PFSK-1 (cell line): ENCODE results near the gene CALHM1.

Experiments
- FOXP2 ChIP-seq: optimal IDR thresholded peaks from 2 replicates; pipeline ENCODE3; 2011; ENCODE audit warnings: borderline replicate concordance, control low read depth, inconsistent platforms; ENCODE audit not compliant: insufficient read depth; ENCODE audit errors: extremely low read length, extremely low read depth
- POLR2AphosphoS5 ChIP-seq: IDR thresholded peaks from 2 replicates; pipeline ENCODE4 v1.6.1; 2012; ENCODE audit warnings: low read depth, mild to moderate bottlenecking, control low read depth, low read length, moderate library complexity
- SIN3A ChIP-seq: IDR thresholded peaks from 2 replicates; pipeline ENCODE4 v1.6.1; 2012; ENCODE audit warnings: mild to moderate bottlenecking, low read length, moderate library complexity, borderline replicate concordance; ENCODE audit not compliant: insufficient read depth
- TAF1 ChIP-seq: IDR thresholded peaks from 2 replicates; pipeline ENCODE4 v1.6.1; 2012; ENCODE audit warnings: low read length, control low read depth, borderline replicate concordance; ENCODE audit not compliant: insufficient read depth
- TF ChIP-seq, protein P1 (sequence below), 2 experiments: IDR thresholded peaks; 2 replicates each; pipeline versions ENCODE4 v1.6.1 to v1.8.0; 2011 to 2012; ENCODE audit warnings: low read depth in 2 of 2, low read length in 2 of 2, control low read depth in 1 of 2, inconsistent platforms in 1 of 2, mild to moderate bottlenecking in 1 of 2, moderate library complexity in 1 of 2; ENCODE audit not compliant: insufficient read depth in 1 of 2

CALHM1 gene

DNA sequence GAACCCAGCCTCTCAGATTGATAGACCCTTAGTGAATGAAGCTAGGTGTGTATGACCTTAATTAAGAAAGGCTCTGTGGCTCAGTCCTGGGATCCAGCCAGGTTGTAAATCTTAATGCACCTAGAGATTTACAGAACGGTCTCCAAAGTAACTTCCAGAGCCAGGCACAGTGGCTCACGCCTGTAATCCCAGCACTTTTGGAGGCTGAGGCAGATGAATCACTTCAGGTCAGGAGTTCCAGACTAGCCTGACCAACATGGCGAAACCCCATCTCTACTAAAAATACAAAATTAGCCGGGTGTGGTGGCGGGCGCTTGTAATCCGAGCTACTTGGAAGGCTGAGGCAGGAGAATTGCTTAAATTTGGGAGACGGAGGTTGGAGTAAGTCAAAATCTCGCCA is 30.8 kb downstream of the CALHM1 start:
- TF ChIP-seq POLR2AphosphoS5: no peak
- TF ChIP-seq, protein P1, sequence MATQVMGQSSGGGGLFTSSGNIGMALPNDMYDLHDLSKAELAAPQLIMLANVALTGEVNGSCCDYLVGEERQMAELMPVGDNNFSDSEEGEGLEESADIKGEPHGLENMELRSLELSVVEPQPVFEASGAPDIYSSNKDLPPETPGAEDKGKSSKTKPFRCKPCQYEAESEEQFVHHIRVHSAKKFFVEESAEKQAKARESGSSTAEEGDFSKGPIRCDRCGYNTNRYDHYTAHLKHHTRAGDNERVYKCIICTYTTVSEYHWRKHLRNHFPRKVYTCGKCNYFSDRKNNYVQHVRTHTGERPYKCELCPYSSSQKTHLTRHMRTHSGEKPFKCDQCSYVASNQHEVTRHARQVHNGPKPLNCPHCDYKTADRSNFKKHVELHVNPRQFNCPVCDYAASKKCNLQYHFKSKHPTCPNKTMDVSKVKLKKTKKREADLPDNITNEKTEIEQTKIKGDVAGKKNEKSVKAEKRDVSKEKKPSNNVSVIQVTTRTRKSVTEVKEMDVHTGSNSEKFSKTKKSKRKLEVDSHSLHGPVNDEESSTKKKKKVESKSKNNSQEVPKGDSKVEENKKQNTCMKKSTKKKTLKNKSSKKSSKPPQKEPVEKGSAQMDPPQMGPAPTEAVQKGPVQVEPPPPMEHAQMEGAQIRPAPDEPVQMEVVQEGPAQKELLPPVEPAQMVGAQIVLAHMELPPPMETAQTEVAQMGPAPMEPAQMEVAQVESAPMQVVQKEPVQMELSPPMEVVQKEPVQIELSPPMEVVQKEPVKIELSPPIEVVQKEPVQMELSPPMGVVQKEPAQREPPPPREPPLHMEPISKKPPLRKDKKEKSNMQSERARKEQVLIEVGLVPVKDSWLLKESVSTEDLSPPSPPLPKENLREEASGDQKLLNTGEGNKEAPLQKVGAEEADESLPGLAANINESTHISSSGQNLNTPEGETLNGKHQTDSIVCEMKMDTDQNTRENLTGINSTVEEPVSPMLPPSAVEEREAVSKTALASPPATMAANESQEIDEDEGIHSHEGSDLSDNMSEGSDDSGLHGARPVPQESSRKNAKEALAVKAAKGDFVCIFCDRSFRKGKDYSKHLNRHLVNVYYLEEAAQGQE (IDR thresholded peaks at IDR 0.05; ENCODE audit: insufficient read depth in 1 of 2, low read depth in 2 of 2, low read length in 2 of 2): no peak
- TF ChIP-seq SIN3A: no peak
- no peak for TF ChIP-seq TAF1
- TF ChIP-seq FOXP2: no peak

DNA sequence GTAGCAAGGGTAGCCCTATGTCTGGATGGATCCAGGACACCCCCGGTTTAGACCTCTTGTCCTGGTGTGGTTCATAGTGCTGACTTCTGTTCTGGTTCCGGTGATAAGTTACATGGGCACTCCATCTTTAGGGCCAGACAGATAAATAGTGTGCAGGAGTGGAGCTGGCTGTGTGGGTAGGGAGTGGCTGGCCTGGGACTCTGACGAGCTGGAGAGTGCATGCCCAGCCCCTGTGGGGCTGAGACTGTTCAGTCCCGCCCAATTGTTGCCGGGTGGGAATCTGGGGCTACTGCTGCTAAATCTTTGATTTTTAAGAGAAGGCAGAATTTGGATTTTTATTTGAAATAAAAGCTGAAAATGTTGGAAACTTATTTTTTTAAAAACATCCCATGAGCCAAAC is 35.0 kb downstream of the CALHM1 start:
- TF ChIP-seq, protein P1 (IDR thresholded peaks at IDR 0.05; ENCODE audit: insufficient read depth in 1 of 2, low read depth in 2 of 2, low read length in 2 of 2): no peak
- TF ChIP-seq FOXP2 (no peak), TAF1 (no peak), POLR2AphosphoS5 (no peak), SIN3A (no peak)

DNA sequence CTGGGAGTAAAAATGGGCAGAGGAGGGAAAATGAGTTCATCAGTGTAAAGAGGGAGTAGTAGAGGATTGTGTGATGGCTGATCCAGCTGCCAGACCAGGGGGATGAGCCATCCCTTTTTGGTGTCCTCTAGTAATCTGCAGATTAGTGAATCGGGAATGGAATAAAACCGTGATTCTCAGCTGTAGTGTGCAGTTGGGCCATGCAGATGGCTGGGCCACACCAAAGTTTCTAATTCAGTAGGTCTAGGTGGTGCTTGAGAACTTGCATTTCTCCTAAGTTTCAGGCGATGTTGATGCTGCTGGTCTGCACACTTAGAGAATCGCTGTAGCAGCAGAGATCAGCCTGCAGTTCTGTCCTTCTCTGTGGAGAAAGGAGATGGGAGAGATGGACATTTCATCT is 39.6 kb downstream of the CALHM1 start:
- no peak for TF ChIP-seq SIN3A
- TF ChIP-seq FOXP2: no peak
- TF ChIP-seq, protein P1 (IDR thresholded peaks at IDR 0.05; ENCODE audit: insufficient read depth in 1 of 2, low read depth in 2 of 2, low read length in 2 of 2): no peak

DNA sequence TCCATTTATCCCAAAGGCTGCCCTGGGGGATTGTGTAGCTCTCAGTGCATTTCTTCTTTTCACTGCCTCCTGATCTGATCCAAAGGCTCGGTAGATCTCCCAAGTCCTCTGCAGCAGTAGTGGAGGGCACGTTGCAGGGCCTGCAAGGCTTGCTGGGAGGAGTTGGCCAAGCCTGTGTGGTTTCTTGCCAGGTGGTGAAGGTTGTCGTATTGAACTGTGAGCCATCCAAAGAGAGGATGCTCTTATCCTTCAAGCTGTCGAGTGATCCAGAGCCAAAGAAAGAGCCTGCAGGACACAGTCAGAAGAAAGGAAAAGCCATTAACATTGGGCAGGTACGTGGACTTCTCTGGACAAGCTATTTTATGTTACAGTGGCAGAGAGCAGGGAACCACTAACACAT is 41.1 kb downstream of the CALHM1 start:
- no peak for TF ChIP-seq SIN3A
- no peak for TF ChIP-seq FOXP2
- TF ChIP-seq TAF1: no peak
- no peak for TF ChIP-seq POLR2AphosphoS5
- TF ChIP-seq, protein P1 (IDR thresholded peaks at IDR 0.05; ENCODE audit: insufficient read depth in 1 of 2, low read depth in 2 of 2, low read length in 2 of 2): no peak

DNA sequence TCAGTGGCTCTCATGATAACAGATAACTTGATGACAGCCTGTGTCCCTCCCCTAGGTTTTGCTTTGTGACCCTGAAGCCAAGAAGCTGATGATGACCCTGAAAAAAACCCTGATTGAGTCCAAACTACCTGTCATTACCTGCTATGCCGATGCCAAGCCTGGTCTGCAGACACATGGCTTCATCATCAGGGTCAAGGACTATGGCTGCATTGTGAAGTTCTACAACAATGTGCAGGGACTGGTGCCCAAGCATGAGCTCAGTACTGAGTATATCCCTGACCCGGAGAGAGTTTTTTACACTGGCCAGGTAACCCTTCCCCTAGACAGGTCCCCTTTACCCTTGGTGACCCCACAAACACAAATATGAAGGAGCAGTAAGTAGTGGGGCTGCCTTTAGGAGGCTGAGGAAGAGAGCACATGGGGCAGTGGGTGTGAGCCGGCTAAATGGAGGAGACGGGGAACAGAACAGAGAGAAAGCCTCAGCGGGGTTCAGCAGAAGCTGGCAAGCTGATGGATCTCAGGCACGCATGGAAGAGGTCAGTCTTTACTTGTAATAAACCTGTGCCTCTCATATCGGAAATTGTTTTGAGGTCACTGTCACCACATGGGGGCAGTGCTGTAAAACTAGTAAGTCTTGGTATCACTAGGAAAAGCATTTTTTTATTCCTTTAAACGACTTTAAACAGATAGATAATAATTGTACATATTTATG is 42.1 kb downstream of the CALHM1 start:
- TF ChIP-seq SIN3A: no peak
- TF ChIP-seq, protein P1 (IDR thresholded peaks at IDR 0.05; ENCODE audit: insufficient read depth in 1 of 2, low read depth in 2 of 2, low read length in 2 of 2): no peak
- TF ChIP-seq FOXP2: no peak
- no peak for TF ChIP-seq POLR2AphosphoS5
- TF ChIP-seq TAF1: no peak
